T47D (cell line): ENCODE results near the gene SELL.
"Not testable (repeated sequence)": the region's sequence is repeated elsewhere in the genome, so short reads cannot be mapped to it uniquely, and the experiment has no call there.

ENCODE experiments used
- DNase-seq, 2 experiments: peaks; one replicate each; pipeline versions ENCODE4 v3.0.0 to v3.0.0-alpha.2; 2011 to 2012; ENCODE audit warnings: low read depth in 1 of 2, low spot score in 1 of 2
- JUND ChIP-seq: IDR thresholded peaks from 2 replicates; pipeline ENCODE4 v1.6.1; 2012; ENCODE audit warnings: low read depth
- in situ Hi-C: cut with HindIII; loops from 2 replicates; pipeline ENCODE4 v1.10.0; 2016; ENCODE audit warnings: low sequenced_read_pairs, low pct_unique_long_range_greater_than_20kb

Gene SELL

DNA sequence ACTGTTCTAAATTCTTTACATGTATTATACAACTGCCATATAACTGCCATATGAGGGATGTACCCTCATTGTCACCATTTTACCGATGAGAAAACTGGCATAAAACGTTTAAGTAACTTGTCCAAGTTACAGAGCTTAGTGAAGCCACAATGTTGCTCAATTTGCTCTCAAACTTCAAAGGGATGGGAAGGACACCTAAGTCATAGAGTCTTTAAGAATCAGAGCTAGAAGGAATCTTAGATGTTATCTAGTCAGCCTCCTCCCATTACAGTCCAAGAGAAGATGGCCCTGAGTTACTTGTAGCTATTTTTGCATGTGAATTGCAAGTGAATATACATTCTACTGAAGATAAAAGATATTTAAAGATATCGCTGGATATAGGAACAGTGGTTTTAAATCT, 31.7 kb downstream of the SELL start:
- no peak for TF ChIP-seq JUND
- in situ Hi-C loops: no loop called here
- DNase-seq: no peak

DNA sequence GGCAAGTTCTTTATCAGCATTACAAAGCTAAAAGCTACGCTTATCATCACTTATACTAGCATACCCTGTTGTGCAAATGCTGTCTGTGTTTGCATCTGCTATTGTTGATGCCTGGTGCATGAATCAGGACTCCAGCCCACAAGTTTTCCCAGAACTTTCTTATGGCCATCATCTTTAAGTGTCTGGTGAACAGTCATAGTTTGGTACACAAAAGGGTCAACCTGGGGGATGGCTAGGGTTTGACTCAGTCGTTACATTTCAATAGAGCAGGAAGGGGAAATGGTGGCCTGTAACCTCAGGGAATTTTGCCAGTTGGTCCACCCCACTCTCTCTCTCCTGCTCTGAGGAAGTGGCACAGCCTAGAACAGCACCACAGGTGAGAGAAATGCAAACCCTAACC, 35.4 kb downstream of the SELL start:
- in situ Hi-C loops: no loop called here
- DNase-seq: no peak
- no peak for TF ChIP-seq JUND

DNA sequence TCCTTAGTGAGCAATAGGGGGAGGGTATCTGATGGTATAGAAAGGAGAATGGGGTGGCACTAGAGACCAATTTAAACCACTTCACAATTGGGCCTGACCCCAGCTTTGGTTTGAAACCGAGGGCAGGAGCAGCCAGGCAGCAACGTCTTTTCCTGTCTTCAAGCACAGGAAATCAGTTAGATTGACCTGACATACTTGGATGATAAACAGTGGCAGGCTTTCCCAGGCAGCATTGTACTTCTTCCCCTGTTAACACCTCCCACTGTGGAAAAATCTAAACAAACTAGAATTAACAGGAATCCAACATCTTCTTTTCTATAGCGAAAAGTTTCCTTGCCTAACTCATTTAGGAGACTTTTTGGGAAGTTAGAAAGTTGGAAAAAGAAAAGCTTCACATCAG, 40.6 kb downstream of the SELL start:
- no peak for TF ChIP-seq JUND
- in situ Hi-C loops: no loop called here
- no peak for DNase-seq

DNA sequence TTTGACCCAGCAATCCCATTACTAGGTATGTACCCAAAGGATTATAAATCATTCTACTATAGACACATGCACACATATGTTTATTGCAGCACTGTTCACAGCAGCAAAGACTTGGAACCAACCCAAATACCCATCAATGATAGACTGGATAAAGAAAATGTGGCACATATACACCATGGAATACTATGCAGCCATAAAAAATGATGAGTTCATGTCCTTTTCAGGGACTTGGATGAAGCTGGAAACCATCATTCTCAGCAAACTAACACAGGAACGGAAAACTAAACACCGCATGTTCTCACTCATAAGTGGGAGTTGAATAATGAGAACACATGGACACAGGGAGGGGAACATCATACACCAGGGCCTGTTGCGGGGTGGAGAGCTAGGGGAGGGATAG, 41.2 kb downstream of the SELL start:
- in situ Hi-C loops: not testable (repeated sequence)

DNA sequence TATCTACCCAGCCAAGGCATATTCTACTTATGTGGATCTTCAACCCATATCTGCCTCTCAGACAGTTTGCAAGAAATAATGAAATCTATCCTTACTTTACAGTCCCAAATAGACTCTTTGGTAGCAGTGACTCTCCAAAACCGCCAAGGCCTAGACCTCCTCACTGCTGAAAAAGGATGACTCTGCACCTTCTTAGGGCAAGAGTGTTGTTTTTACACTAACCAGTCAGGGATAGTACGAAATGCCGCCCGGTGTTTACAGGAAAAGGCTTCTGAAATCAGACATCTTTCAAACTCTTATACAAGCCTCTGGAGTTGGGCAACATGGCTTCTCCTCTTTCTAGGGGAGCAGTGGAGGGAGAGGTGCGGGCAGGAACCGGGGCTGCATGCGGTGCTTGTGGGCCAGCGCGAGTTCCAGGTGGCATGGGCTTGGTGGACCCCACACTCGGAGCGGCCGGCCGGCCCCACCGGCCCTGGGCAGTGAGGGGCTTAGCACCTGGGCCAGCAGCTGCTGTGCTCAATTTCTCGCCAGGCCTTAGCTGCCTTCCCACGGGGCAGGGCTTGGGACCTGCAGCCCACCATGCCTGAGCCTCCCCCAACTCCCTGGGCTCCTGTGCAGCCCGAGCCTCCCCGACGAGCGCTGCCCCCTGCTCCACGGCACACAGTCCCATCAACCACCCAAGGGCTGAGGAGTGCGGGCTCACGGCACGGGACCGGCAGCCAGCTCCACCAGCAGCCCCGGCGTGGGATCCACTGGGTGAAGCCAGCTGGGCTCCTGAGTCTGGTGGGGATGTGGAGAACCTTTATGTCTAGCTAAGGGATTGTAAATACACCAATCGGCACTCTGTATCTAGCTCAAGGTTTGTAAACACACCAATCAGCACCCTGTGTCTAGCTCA, 43.5 kb downstream of the SELL start:
- DNase-seq, in situ Hi-C loops: not testable (repeated sequence)

More for the DNA sequence above, 41.2 kb downstream of the SELL start:
- not testable (repeated sequence) for DNase-seq

DNA sequence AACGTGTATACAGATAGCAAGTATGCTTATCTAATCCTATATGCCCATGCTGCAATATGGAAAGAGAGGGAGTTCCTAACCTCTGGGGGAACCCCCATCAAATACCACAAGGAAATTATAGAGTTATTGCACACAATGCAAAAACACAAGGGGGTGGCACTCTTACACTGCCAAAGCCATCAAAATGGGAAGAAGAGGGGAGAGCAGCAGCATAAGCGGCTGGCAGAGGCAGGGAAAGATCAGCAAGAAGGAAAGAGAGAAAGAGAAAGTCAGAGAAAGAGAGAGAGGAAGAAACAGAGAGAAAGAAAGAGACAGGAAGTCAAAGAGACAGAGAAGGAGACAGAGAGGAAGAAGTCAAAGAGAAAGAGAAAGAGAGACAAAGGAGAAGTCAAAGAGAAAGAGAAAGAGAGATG, 44.2 kb downstream of the SELL start:
- in situ Hi-C loops, DNase-seq: not testable (repeated sequence)

DNA sequence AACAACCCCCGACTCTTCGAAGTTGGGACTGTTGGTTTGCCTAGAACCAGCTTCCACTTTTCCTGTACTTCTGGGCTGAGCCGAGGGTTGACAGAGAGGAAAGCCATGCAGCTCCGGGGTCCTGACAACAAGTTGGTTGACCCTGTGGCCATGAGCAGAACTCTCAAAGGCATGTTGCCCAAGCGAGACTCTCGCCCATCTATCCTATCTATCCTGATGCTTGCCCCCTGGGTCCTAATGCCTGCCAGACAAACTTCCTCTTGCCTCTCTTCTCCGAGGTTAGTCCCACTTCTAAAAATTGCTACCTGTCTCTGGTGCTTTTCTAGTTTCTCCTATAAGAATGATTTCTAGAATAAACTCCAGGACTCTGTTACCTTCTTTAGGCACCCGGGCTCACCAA, 48.7 kb downstream of the SELL start:
- DNase-seq, in situ Hi-C loops: not testable (repeated sequence)

DNA sequence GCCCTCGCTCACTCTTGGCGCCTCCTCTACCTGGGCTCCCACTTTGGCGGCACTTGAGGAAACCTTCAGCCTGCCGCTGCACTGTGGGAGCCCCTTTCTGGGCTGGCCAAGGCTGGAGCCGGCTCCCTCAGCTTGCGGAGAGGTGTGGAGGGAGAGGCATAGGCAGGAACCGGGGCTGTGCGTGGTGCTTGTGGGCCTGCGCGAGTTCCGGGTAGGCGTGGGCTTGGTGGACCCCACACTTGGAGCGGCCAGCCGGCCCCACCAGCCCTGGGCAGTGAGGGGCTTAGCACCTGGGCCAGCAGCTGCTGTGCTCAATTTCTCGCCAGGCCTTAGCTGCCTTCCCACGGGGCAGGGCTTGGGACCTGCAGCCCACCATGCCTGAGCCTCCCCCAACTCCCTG, 50.4 kb downstream of the SELL start:
- in situ Hi-C loops, DNase-seq: not testable (repeated sequence)

DNA sequence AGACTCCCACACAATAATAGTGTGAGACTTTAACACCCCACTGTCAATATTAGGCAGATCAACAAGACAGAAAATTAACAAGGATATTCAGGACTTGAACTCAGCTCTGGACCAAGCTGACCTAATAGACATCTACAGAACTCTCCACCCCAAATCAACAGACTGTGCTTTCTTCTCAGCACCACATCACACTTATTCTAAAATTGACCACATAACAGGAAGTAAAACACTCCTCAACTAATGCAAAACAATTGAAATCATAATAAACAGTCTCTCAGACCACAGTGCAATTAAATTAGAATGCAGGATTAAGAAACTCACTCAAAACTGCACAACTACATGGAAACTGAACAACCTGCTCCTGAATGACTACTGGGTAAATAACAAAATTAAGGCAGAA, 52.6 kb downstream of the SELL start:
- DNase-seq, in situ Hi-C loops: not testable (repeated sequence)

DNA sequence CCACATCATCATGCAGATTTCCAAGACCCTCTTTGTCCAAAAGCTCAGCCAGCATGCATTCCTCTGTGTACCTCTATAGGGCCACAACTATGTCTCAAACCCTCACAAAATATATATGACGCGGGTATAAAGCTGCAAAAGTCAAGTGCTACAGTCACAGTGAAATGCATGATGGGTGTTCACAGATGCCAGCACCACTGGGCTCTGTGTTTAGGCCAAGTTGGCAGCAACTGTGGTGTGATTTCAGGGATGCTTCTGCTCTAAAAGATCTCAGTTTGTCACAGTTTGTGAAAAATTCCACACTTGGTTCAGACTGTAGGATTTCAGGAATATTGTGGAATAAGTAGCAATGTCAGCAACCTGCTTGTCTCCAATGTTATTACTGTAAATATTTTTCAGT, 57.5 kb downstream of the SELL start:
- DNase-seq: no peak
- TF ChIP-seq JUND: no peak
- in situ Hi-C loops: no loop called here

DNA sequence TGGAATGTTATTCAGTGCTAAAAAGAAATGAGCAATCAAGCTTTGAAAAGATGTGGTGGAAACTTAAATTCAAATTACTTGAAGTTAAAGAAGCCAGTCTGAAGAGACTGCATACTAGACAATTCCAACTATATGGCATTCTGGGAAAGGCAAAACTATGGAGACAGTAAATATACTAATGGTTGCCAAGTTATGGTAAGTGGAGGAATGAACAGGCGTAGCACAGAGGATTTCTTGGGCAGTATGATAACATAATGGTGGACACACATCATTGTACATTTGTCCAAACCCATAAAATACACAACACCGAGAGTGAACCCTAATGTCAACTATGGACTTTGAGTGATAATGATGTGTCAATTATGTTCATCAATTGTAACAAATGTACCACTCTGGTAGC, 60.4 kb downstream of the SELL start:
- TF ChIP-seq JUND: no peak
- no peak for DNase-seq
- in situ Hi-C loops: no loop called here

DNA sequence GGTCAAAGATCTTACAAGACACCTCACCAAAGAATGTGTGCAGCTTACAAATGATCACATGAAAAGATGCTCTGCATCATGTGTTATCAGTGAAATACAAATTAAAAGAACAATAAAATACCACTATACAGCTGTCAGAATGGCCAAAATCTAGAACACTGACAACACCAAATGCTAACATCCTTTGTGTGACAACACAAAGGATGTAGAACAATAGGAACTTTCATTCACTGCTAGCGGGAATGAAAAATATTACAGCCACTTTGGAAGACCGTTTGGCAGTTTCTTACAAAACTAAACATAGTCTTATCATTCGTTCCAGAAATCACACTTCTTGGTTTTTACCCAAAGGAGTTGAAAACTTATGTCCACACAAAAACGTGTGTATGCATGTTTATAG, 60.9 kb downstream of the SELL start:
- TF ChIP-seq JUND: no peak
- no peak for DNase-seq
- in situ Hi-C loops: no loop called here

DNA sequence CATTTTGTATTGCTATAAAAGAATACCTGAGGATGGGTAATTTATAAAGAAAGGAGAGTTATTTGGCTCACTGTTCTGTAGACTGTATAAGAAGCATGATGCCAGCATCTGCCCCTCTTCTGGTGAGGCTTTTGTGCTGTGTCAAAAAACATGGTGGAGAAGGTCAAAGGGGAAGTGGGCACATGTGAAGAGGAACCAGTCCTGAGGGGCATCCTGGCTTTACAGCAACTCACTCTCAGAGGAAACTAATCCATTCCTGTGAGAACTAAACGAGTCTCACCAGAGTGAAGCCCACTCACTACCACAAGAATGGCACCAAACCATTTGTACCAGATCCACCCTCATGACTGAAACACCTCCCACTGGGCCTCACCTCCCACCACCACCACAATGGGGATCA, 62.7 kb downstream of the SELL start:
- DNase-seq: no peak
- in situ Hi-C loops: no loop called here
- no peak for TF ChIP-seq JUND

DNA sequence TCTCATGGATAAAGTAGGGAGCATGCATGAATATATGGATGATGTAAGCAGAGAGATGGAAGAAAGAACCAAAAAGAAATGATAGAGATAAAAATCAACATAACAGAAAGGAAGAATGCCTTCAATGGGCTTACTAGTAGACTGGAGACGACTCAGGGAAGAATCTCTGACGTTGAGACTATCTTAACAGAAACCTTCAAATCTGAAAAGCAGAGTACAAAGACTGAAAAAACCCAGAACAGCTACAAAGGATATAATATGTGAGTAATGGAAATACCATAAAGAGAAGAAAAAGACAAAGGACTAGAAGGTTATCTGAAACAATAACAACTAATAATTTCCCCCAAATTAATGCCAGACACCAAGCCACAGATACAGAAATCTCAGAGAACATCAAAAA, 63.2 kb downstream of the SELL start:
- in situ Hi-C loops: no loop called here
- TF ChIP-seq JUND: no peak
- DNase-seq: no peak
